IMR-90 (cell line): Measurements from ENCODE around the gene SLC23A2. TPM values are rescaled to one million over a fixed set of nuclear protein-coding genes. Genes with fewer than 3 reads are reported as not detected.

Experiments used
- ATAC-seq: fragments of 200-7000 bp; cut with Tn5 transposase; 2 replicates; pipeline ENCODE4 v1.9.1; 2020; ENCODE audit warnings: low read depth, mild to moderate bottlenecking, moderate library complexity
- BruUV-seq: library from RNA; stranded (reverse); fragments of 400-500 nt; replicated peaks from 2 replicates; lab custom pipeline; 2021; lab: Mats Ljungman, UMichigan
- CTCF ChIA-PET: fragments of 300-600 bp; formaldehyde crosslinking; extraction: SDS; loops from one replicate; lab custom pipeline; 2021; ENCODE audit warnings: antibody characterized with exemption; lab: Yijun Ruan, JAX
- POLR2A ChIA-PET: fragments of 300-600 bp; sonication (Branson Sonifier 250); formaldehyde crosslinking; loops from one replicate; lab custom pipeline; 2022; ENCODE audit warnings: antibody characterized with exemption; ENCODE audit not compliant: unreplicated experiment; lab: Charles Lee
- DNase-seq: peaks from one replicate; pipeline ENCODE4 v3.0.0; 2013
- H2AFZ ChIP-seq: replicated peaks from 2 replicates; pipeline ENCODE3; 2013; ENCODE audit warnings: low read length, mild to moderate bottlenecking; ENCODE audit not compliant: poor library complexity
- H2AK5ac ChIP-seq: 2 replicates; pipeline ENCODE4 v1.6.1; 2013; ENCODE audit warnings: low read depth, low read length, inconsistent platforms
- H2AK9ac ChIP-seq: replicated peaks from 2 replicates; pipeline ENCODE3; 2013; ENCODE audit warnings: mild to moderate bottlenecking, low read depth, low read length, moderate library complexity; ENCODE audit not compliant: poor library complexity
- H2BK120ac ChIP-seq: 2 replicates; pipeline ENCODE4 v1.6.1; 2013; ENCODE audit warnings: low read depth, low read length, inconsistent platforms
- H2BK15ac ChIP-seq: 3 replicates; pipeline ENCODE4 v1.6.1; 2013; ENCODE audit warnings: low read depth, low read length, inconsistent platforms
- H2BK20ac ChIP-seq: 2 replicates; pipeline ENCODE4 v1.6.1; 2013; ENCODE audit warnings: low read depth, mild to moderate bottlenecking, inconsistent platforms, low read length, moderate library complexity
- H2BK5ac ChIP-seq: 2 replicates; pipeline ENCODE4 v1.6.1; 2013; ENCODE audit warnings: mild to moderate bottlenecking, low read depth, low read length, inconsistent platforms; ENCODE audit not compliant: poor library complexity, severe bottlenecking
- H3K14ac ChIP-seq: replicated peaks from 2 replicates; pipeline ENCODE4 v1.6.1; 2013; ENCODE audit warnings: low read depth, low read length, inconsistent platforms
- H3K18ac ChIP-seq: 2 replicates; pipeline ENCODE4 v1.6.1; 2013; ENCODE audit warnings: low read depth, low read length, control low read depth
- H3K23ac ChIP-seq: 2 replicates; pipeline ENCODE4 v1.6.1; 2013; ENCODE audit warnings: low read depth, low read length, inconsistent platforms
- H3K27ac ChIP-seq: 2 replicates; pipeline ENCODE4 v1.5.1; 2013; ENCODE audit warnings: mild to moderate bottlenecking, control low read depth, low read length; ENCODE audit not compliant: insufficient read depth
- H3K27me3 ChIP-seq: 2 replicates; pipeline ENCODE4 v1.6.1; 2013; ENCODE audit warnings: low read length; ENCODE audit not compliant: control insufficient read depth, insufficient read depth
- H3K36me3 ChIP-seq: 2 replicates; pipeline ENCODE4 v1.6.1; 2013; ENCODE audit warnings: low read length, mixed read lengths; ENCODE audit not compliant: control insufficient read depth, insufficient read depth
- H3K4ac ChIP-seq: 2 replicates; pipeline ENCODE4 v1.6.1; 2013; ENCODE audit warnings: low read depth, low read length, inconsistent platforms
- H3K4me1 ChIP-seq: 2 replicates; pipeline ENCODE4 v1.6.1; 2013; ENCODE audit warnings: low read length, mixed read lengths; ENCODE audit not compliant: control insufficient read depth, insufficient read depth
- H3K4me2 ChIP-seq: 2 replicates; pipeline ENCODE4 v1.6.1; 2013; ENCODE audit warnings: low read depth, mild to moderate bottlenecking, control low read depth, low read length, moderate library complexity
- H3K4me3 ChIP-seq: 2 replicates; pipeline ENCODE4 v1.5.1; 2013; ENCODE audit warnings: low read depth, mild to moderate bottlenecking, control low read depth, low read length, moderate library complexity; ENCODE audit not compliant: insufficient read depth
- H3K56ac ChIP-seq: 2 replicates; pipeline ENCODE4 v1.6.1; 2013; ENCODE audit warnings: low read length, inconsistent platforms; ENCODE audit not compliant: insufficient read depth; ENCODE audit errors: extremely low read depth
- H3K79me1 ChIP-seq, 2 experiments: 2 replicates each; pipeline ENCODE4 v1.6.1; 2013; ENCODE audit warnings: low read length in 2 of 2, inconsistent platforms in 1 of 2, low read depth in 1 of 2
- H3K9ac ChIP-seq: 2 replicates; pipeline ENCODE4 v1.6.1; 2013; ENCODE audit warnings: low read depth, low read length, control low read depth
- H3K9me1 ChIP-seq: 2 replicates; pipeline ENCODE4 v1.6.1; 2013; ENCODE audit warnings: low read length, inconsistent platforms; ENCODE audit not compliant: insufficient read depth
- H3K9me3 ChIP-seq: 2 replicates; pipeline ENCODE4 v1.6.1; 2013; ENCODE audit warnings: low read length; ENCODE audit not compliant: control insufficient read depth, insufficient read depth
- H4K20me1 ChIP-seq: 2 replicates; pipeline ENCODE4 v1.6.1; 2013; ENCODE audit warnings: low read length, inconsistent platforms; ENCODE audit not compliant: insufficient read depth
- H4K5ac ChIP-seq: 2 replicates; pipeline ENCODE4 v1.6.1; 2013; ENCODE audit warnings: mild to moderate bottlenecking, low read depth, low read length, control low read depth
- H4K8ac ChIP-seq, 2 experiments: 2 replicates each; pipeline ENCODE4 v1.6.1; 2013; ENCODE audit warnings: low read depth in 2 of 2, low read length in 2 of 2, control low read depth in 1 of 2, inconsistent platforms in 1 of 2
- H4K91ac ChIP-seq: 2 replicates; pipeline ENCODE4 v1.6.1; 2013; ENCODE audit warnings: low read depth, low read length, inconsistent platforms; ENCODE audit not compliant: insufficient read depth
- CEBPB ChIP-seq: IDR thresholded peaks from 2 replicates; pipeline ENCODE4 v1.6.1; 2012; ENCODE audit warnings: low read depth, low read length, improper control_type of control experiment
- FOS ChIP-seq: fragments of 150-350 bp; IDR thresholded peaks from 2 replicates; pipeline ENCODE4 v1.6.1; 2016; ENCODE audit warnings: low read depth, low read length
- MAZ ChIP-seq: IDR thresholded peaks from 2 replicates; pipeline ENCODE4 v1.6.1; 2012; ENCODE audit warnings: low read depth, mild to moderate bottlenecking, low read length, improper control_type of control experiment, moderate library complexity, borderline replicate concordance
- MXI1 ChIP-seq: IDR thresholded peaks from 2 replicates; pipeline ENCODE4 v1.6.1; 2012; ENCODE audit warnings: low read depth, mild to moderate bottlenecking, low read length, moderate library complexity, borderline replicate concordance
- NFE2L2 ChIP-seq: fragments of 150-350 bp; IDR thresholded peaks from 2 replicates; pipeline ENCODE4 v1.6.1; 2016; ENCODE audit warnings: low read depth, mild to moderate bottlenecking, low read length
- POLR2A ChIP-seq: IDR thresholded peaks from 2 replicates; pipeline ENCODE4 v1.6.1; 2012; ENCODE audit warnings: mild to moderate bottlenecking, low read depth, low read length
- RAD21 ChIP-seq: IDR thresholded peaks from 2 replicates; pipeline ENCODE4 v1.6.1; 2012; ENCODE audit warnings: low read length, improper control_type of control experiment
- RCOR1 ChIP-seq: IDR thresholded peaks from 2 replicates; pipeline ENCODE4 v1.6.1; 2012; ENCODE audit warnings: mild to moderate bottlenecking, low read length, improper control_type of control experiment; ENCODE audit not compliant: insufficient replicate concordance
- SMC3 ChIP-seq: fragments of 150-350 bp; IDR thresholded peaks from 2 replicates; pipeline ENCODE4 v1.6.1; 2016; ENCODE audit warnings: low read depth, mild to moderate bottlenecking, antibody characterized with exemption, low read length, moderate library complexity
- WGBS, 2 experiments: methylation state at CpG; one replicate each; pipeline versions ENCODE4 v1.1.5 to v1.1.7; 2013; ENCODE audit warnings: missing lambda C conversion rate in 2 of 2; ENCODE audit not compliant: insufficient read length in 1 of 2; ENCODE audit errors: extremely low coverage in 2 of 2; 5-methylcytosine and 5-hydroxymethylcytosine counted together
- dilution Hi-C: fragments of 300-500 bp; cut with HindIII; formaldehyde crosslinking; loops from one replicate; pipeline ENCODE4 v1.14.3; 2018; ENCODE audit warnings: low sequenced_read_pairs; ENCODE audit not compliant: unreplicated experiment
- in situ Hi-C: fragments of 300-500 bp; cut with MboI; formaldehyde crosslinking; loops from 3 replicates; pipeline ENCODE4 v1.14.3; 2019; ENCODE audit warnings: low sequenced_read_pairs, inconsistent platforms, mixed read lengths
- intact Hi-C: fragments of 100-400 bp; cut with micrococcal nuclease; formaldehyde crosslinking; loops from 2 replicates; pipeline ENCODE4 v1.10.0; 2022
- polyA plus RNA-seq, 3 experiments: library from polyadenylated mRNA; depleted of rRNA; stranded (reverse); fragments of >200 nt; gene quantifications; 2 replicates each; pipeline ENCODE4 v1.2.3, GENCODE V29; 2012; ENCODE audit warnings: low replicate concordance in 1 of 3
- total RNA-seq: library from RNA; depleted of rRNA; stranded (reverse); fragments of >200 nt; gene quantifications from 2 replicates; pipeline ENCODE4 v1.2.3, GENCODE V29; 2012
- TF ChIP-seq, protein P1 (sequence below): fragments of 150-350 bp; IDR thresholded peaks from 2 replicates; pipeline ENCODE4 v1.6.1; 2016; ENCODE audit warnings: low read depth, mild to moderate bottlenecking, low read length, moderate library complexity, borderline replicate concordance

Gene SLC23A2
- total and polyA plus RNA-seq, 2 of the 4 experiments (the other 2 are of a cell fraction): 10.2 to 14.4 TPM

GRCh38 chr20:4838526-4838925 is 162.8 kb downstream of the SLC23A2 start:
- H2AK9ac ChIP-seq: no peak overlapping the region
- dilution Hi-C loops (no loop called here), in situ Hi-C loops (no loop called here), intact Hi-C loops (no loop called here)
- H4K91ac ChIP-seq: no peak overlapping the region
- no peak overlapping the region for H2BK5ac ChIP-seq
- peaks cover 12% of the 10 kb centered on the region for H3K27me3 ChIP-seq
- no peak overlapping the region for H2BK15ac ChIP-seq
- no TSS peak for BruUV-seq
- H3K14ac ChIP-seq: no peak overlapping the region
- CTCF ChIA-PET: no interaction called here
- H4K20me1 ChIP-seq: no peaks in the 10 kb centered on the region
- H3K56ac ChIP-seq: no peak overlapping the region
- peaks cover 12% of the 10 kb centered on the region for H3K9me1 ChIP-seq
- no peak overlapping the region for H2AFZ ChIP-seq
- no peak overlapping the region for H3K9ac ChIP-seq
- H2BK120ac ChIP-seq: no peak overlapping the region
- H3K4ac ChIP-seq: no peak overlapping the region
- DNase-seq (no peak), ATAC-seq (no peak)
- no peak overlapping the region for H3K27ac ChIP-seq
- no peak overlapping the region for H3K18ac ChIP-seq
- H2BK20ac ChIP-seq: no peak overlapping the region
- peaks cover 4% of the 10 kb centered on the region for H3K9me3 ChIP-seq
- H3K4me2 ChIP-seq: no peak overlapping the region
- no peak overlapping the region for H3K4me3 ChIP-seq
- no peak overlapping the region for H4K5ac ChIP-seq
- no peak overlapping the region for H4K8ac ChIP-seq
- H2AK5ac ChIP-seq: no peak overlapping the region
- no peaks in the 10 kb centered on the region for H3K36me3 ChIP-seq
- no peaks in the 10 kb centered on the region for H3K79me1 ChIP-seq
- WGBS, 2 experiments: 80% methylated on average over 2 of the region's 8 CpGs; no CpG with 5 or more reads in 1 of the 2 experiments
- peaks cover 10% of the 10 kb centered on the region; the same call in 1 of the 2 replicates for H3K4me1 ChIP-seq
- POLR2A ChIA-PET: no interaction called here
- no peak for TF ChIP-seq FOS
- TF ChIP-seq NFE2L2: no peak
- no peak for TF ChIP-seq RCOR1
- no peak for TF ChIP-seq MAZ
- TF ChIP-seq MXI1: no peak
- TF ChIP-seq SMC3: no peak
- TF ChIP-seq RAD21: no peak
- TF ChIP-seq POLR2A: no peak
- TF ChIP-seq, protein P1, sequence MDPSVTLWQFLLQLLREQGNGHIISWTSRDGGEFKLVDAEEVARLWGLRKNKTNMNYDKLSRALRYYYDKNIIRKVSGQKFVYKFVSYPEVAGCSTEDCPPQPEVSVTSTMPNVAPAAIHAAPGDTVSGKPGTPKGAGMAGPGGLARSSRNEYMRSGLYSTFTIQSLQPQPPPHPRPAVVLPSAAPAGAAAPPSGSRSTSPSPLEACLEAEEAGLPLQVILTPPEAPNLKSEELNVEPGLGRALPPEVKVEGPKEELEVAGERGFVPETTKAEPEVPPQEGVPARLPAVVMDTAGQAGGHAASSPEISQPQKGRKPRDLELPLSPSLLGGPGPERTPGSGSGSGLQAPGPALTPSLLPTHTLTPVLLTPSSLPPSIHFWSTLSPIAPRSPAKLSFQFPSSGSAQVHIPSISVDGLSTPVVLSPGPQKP: no peak
- TF ChIP-seq CEBPB: no peak
- no peak overlapping the region for H3K23ac ChIP-seq
